Gastroesophageal sphincter (tissue), 3 donors: ENCODE measurements around the gene MUSTN1.

Experiments
- POLR2A ChIP-seq, 2 donors: fragments of 450-650 bp; IDR thresholded peaks; one replicate each; pipeline ENCODE4 v1.6.1; 2017; ENCODE audit warnings: antibody characterized with exemption in 2 of 2, mild to moderate bottlenecking in 2 of 2, moderate library complexity in 1 of 2
- TF ChIP-seq, protein P1 (sequence below), 4 experiments: fragments of 200-600 bp in 2 of 4; fragments of 450-650 bp in 2 of 4; sonication (generic) in 1 of 4; IDR thresholded peaks; one replicate each; pipeline ENCODE4 v1.5.1; 2017 to 2019; ENCODE audit warnings: antibody characterized with exemption in 4 of 4, mild to moderate bottlenecking in 2 of 4, moderate library complexity in 2 of 4

- TF ChIP-seq, protein P1, sequence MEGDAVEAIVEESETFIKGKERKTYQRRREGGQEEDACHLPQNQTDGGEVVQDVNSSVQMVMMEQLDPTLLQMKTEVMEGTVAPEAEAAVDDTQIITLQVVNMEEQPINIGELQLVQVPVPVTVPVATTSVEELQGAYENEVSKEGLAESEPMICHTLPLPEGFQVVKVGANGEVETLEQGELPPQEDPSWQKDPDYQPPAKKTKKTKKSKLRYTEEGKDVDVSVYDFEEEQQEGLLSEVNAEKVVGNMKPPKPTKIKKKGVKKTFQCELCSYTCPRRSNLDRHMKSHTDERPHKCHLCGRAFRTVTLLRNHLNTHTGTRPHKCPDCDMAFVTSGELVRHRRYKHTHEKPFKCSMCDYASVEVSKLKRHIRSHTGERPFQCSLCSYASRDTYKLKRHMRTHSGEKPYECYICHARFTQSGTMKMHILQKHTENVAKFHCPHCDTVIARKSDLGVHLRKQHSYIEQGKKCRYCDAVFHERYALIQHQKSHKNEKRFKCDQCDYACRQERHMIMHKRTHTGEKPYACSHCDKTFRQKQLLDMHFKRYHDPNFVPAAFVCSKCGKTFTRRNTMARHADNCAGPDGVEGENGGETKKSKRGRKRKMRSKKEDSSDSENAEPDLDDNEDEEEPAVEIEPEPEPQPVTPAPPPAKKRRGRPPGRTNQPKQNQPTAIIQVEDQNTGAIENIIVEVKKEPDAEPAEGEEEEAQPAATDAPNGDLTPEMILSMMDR (IDR thresholded peaks at IDR 0.05): no peak
- no peak for TF ChIP-seq POLR2A (IDR thresholded peaks at IDR 0.05)
These were observed 18.6 kb downstream of the MUSTN1 start for GRCh38 chr3:52816199-52816598.
